ENCODE measurements around the gene H6PD.

- no peak for TF ChIP-seq CTCF (IDR thresholded peaks at IDR 0.05; ENCODE audit: extremely low read depth in 1 of 2, insufficient read depth in 1 of 2, low read depth in 1 of 2, low read length in 2 of 2)
- no peak for TF ChIP-seq MYC (IDR thresholded peaks at IDR 0.05; ENCODE audit: low read depth, low read length)
- TF ChIP-seq POLR2A (IDR thresholded peaks at IDR 0.05; ENCODE audit: low read depth, low read length) = no peak
Observed at GRCh38 chr1:9316512-9316911, 81.9 kb downstream of the H6PD start.
